ENCODE results near the gene BCAS3.

BCAS3 gene

GRCh38 chr17:61317779-61318178, 640.1 kb downstream of the BCAS3 start:
- H3K9ac ChIP-seq, result no peak overlapping the region
- no peaks in the 10 kb centered on the region for H3K79me2 ChIP-seq
- H3K27me3 ChIP-seq (ENCODE audit: control insufficient read depth, insufficient read depth, low read length), result no peaks in the 10 kb centered on the region
- no peak overlapping the region for H2AFZ ChIP-seq
- H3K4me3 ChIP-seq (ENCODE audit: low read depth, low read length), result no peak overlapping the region
- TF ChIP-seq CTCF (IDR thresholded peaks at IDR 0.05), result no peak
- no peaks in the 10 kb centered on the region for H3K36me3 ChIP-seq (ENCODE audit: control insufficient read depth, insufficient read depth, low read length)
- no peak overlapping the region for H3K4me2 ChIP-seq (ENCODE audit: low read length)
- no peak overlapping the region for H3K27ac ChIP-seq
- H3K9me3 ChIP-seq (ENCODE audit: control insufficient read depth, low read length), result no peaks in the 10 kb centered on the region
- no peaks in the 10 kb centered on the region for H3K4me1 ChIP-seq

- TF ChIP-seq CTCF (IDR thresholded peaks at IDR 0.05), result no peak
- Histone ChIP-seq H3K9me3 (ENCODE audit: control insufficient read depth, low read length) (no peaks in the 10 kb centered on the region), H3K36me3 (ENCODE audit: control insufficient read depth, insufficient read depth, low read length) (no peaks in the 10 kb centered on the region), H3K4me1 (no peaks in the 10 kb centered on the region), H3K9ac (no peak overlapping the region), H3K27me3 (ENCODE audit: control insufficient read depth, insufficient read depth, low read length) (no peaks in the 10 kb centered on the region), H3K27ac (no peak overlapping the region), H2AFZ (no peak overlapping the region), H3K4me3 (ENCODE audit: low read depth, low read length) (no peak overlapping the region), H3K79me2 (no peaks in the 10 kb centered on the region), H3K4me2 (ENCODE audit: low read length) (no peak overlapping the region)
Measured at GRCh38 chr17:61318684-61319098, 641.0 kb downstream of the BCAS3 start.

DNA sequence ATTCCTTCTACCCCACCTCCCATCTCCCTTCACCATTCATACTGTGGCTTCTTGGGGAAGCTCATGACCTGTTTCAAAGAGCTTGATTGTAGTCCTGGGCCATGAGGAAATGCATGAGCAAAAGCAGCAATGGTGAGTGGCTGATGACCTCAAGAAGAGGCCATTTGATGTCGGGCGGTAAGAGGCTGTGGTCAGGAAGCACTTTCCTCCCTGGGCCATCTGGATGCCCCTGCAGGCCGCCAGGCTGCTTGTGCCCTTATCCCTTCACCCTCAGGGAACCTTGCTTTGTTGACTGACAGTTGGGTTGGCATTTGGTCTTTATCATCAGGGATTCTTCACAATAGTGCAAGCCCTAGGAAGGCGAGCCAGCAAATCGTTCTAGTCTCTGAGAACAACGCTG, 643.7 kb downstream of the BCAS3 start:
- Histone ChIP-seq H3K79me2 (no peaks in the 10 kb centered on the region), H3K36me3 (ENCODE audit: control insufficient read depth, insufficient read depth, low read length) (no peaks in the 10 kb centered on the region), H3K27ac (no peak overlapping the region), H3K9ac (no peak overlapping the region), H3K9me3 (ENCODE audit: control insufficient read depth, low read length) (no peaks in the 10 kb centered on the region), H2AFZ (no peak overlapping the region), H3K4me2 (ENCODE audit: low read length) (no peak overlapping the region), H3K4me1 (no peaks in the 10 kb centered on the region), H3K27me3 (ENCODE audit: control insufficient read depth, insufficient read depth, low read length) (no peaks in the 10 kb centered on the region), H3K4me3 (ENCODE audit: low read depth, low read length) (no peak overlapping the region)
- TF ChIP-seq CTCF (IDR thresholded peaks at IDR 0.05), result no peak

DNA sequence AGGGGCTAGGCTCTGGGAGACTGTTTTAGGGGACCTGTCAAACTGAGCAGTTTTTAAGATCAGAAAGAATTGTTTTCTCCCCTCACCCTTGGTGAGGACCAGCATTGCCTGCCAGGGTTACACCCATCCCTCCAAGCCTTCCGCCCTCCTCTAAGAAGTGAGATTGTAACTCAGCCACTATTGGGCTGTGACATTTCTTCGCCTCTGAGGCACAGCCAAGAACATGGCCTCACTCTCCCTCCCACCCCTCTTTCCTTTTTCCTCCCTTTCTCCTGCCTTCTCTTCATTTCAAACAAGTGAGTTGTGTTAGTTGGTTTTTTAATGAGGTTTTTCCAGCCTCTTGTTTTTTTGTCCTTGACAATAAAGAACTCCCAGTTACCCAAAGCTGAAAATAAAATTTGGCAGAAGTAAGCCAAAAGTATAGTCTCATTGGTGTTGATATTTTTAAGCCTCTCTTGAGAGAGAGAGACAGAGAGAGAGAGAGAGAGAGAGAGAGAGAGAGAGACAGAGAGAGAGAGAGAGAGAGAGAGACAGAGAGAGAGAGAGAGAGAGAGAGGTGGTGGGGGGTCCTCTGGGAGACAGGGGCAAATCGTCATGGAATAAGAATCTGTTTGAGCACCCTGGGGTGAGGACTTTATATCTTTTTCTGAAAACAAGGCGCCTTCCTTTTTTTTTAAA, 644.8 kb downstream of the BCAS3 start:
- TF ChIP-seq CTCF (IDR thresholded peaks at IDR 0.05), result no peak
- Histone ChIP-seq H3K79me2 (no peaks in the 10 kb centered on the region), H3K27me3 (ENCODE audit: control insufficient read depth, insufficient read depth, low read length) (no peaks in the 10 kb centered on the region), H3K27ac (no peak overlapping the region), H3K4me2 (ENCODE audit: low read length) (no peak overlapping the region), H3K4me1 (no peaks in the 10 kb centered on the region), H3K36me3 (ENCODE audit: control insufficient read depth, insufficient read depth, low read length) (no peaks in the 10 kb centered on the region), H3K9ac (no peak overlapping the region), H3K9me3 (ENCODE audit: control insufficient read depth, low read length) (no peaks in the 10 kb centered on the region), H2AFZ (no peak overlapping the region), H3K4me3 (ENCODE audit: low read depth, low read length) (no peak overlapping the region)
